PC-3 (cell line): Measurements from ENCODE around the gene ADGRL3.

Experiments used
- CTCF ChIP-seq: fragments of 300-600 bp; sonication (generic); conservative IDR thresholded peaks from 2 replicates; pipeline ENCODE4 v1.5.1; 2017; ENCODE audit warnings: antibody characterized with exemption, low read depth, mild to moderate bottlenecking, low read length
- EZH2 ChIP-seq: fragments of 300-600 bp; sonication (generic); IDR thresholded peaks from one replicate; pipeline ENCODE4 v1.6.1; 2017; ENCODE audit warnings: antibody characterized with exemption, mild to moderate bottlenecking, low read length; ENCODE audit not compliant: unreplicated experiment

DNA sequence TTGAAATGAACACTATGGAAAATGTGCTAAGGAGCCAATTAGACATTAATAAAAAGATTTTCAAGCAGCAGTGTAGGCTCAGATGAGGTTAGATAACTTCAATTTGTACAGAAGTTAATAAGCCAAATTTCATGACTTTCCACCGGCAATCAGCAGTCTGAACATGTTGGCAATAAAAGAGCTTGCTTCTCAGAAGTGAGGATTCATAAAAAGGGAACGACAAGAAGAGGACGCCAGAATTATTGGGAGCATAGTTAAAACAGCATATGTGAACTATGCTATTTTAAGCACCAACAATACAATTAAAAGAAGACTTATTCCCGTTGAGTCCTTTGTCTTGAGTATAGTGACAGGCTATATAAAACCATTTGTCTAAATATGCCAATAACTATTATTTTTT lies 785.3 kb downstream of the ADGRL3 start:
- TF ChIP-seq CTCF: no peak
- TF ChIP-seq EZH2: no peak
